ENCODE measurements around the gene PRRT1B.

GRCh38 chr9:131565369-131565768, 20.0 kb downstream of the PRRT1B start:
- no peak for TF ChIP-seq POLR2AphosphoS5 (IDR thresholded peaks at IDR 0.05)
- TF ChIP-seq CTCF (IDR thresholded peaks at IDR 0.05) = no peak
- TF ChIP-seq POLR2A (IDR thresholded peaks at IDR 0.05) = no peak
- no peak for TF ChIP-seq EP300 (IDR thresholded peaks at IDR 0.05)

All from gastroesophageal sphincter (tissue), 3 donors.